ENCODE data around the gene SHANK1.

DNA sequence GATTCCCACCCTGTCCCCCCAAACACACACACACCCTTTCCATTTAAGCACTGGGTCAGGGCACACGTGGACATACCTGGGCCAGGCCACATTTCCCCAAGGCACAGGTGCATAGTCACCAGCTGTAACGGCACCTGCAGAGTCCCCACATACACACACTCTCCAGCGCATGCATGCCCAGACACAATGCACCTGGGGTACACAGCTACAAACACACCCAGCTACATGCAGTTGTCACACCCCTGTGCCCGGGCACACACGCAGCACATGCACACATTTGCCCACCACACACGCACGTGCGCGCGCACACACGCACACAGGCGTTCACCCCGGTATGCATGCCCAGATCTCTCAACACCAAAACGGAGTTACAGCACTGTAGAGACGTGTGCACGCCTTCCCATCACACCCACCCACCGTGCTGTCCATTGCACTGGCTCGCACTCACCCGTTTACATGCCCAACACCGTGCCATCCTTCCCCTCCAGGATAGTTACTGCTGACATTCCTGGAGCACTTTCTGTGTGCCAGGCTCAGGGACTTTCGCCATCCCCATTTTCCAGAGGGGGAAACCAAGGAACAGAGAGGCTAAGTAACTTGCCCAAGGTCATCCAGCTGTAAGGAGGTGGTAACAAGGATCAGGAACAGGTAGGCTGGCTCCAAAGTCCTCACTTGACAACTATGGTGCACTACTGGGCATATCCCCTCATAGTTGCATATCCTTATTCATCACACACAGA, 749 bp upstream of the SHANK1 start:
- no peak for TF ChIP-seq YY1 (IDR thresholded peaks at IDR 0.05; ENCODE audit: insufficient read depth, insufficient read length)
- no peak for TF ChIP-seq ZNF274 (IDR thresholded peaks at IDR 0.05; ENCODE audit: low read depth, low read length)
- no peak for TF ChIP-seq SUZ12 (IDR thresholded peaks at IDR 0.05; ENCODE audit: extremely low read depth, insufficient read depth, insufficient read length)

Measured in NT2/D1 (cell line).